IPS-NIHi7 (cell line): Measurements from ENCODE around the gene CENPW.

ENCODE experiments used
- DNase-seq: peaks from one replicate; pipeline ENCODE4 v3.0.0; 2012; ENCODE audit warnings: mixed read lengths; ENCODE audit errors: extremely low spot score

The CENPW gene

GRCh38 chr6:126339796-126340609 is at the start of gene CENPW:
Gene CENPW (plus strand): TSS chr6:126340115. CDS start chr6:126340274, 159 bp downstream.
- DNase-seq = peak; percentile 97

- DNase-seq = no peak
These were observed 45.9 kb upstream of the CENPW start for GRCh38 chr6:126293891-126294524.

GRCh38 chr6:126300126-126300525 is 39.8 kb upstream of the CENPW start:
- DNase-seq = no peak

DNA sequence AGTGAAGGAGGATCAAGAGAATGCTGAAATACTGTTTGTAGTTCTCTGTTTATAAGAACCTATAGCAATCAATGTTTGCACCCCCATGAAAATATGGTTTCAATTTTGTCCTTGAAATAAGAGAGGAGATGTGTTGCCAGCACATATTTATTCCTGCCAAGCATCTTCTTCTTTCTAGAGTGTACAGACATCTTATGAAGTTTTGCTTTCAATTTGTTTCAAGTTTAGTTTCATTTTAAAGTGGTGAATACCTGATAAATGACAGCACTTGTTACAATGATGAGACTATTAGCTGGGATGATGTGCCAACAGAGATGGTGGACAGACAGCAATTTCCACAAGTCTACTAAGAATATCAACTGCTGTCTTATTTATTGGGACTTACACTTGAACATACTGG is 39.2 kb upstream of the CENPW start:
- DNase-seq = no peak

DNA sequence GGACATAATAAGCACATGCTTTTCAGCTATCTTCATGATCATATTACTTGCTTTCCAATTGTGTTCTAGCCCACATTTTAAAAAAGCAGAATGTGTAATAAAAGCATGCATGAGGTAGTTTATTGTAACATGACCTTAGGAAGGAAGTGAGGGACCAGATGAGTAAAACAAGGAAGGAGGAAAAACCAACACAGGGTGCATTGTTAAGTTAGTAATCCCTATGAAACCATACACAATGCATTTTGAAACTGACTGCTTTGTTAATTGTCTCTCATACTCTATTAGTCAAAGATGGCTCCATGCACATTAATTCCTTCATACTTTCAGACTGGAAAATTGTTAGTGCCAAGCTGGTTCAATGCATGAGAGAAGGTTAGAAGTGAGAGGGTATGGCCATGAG is 37.7 kb upstream of the CENPW start:
- DNase-seq = no peak

DNA sequence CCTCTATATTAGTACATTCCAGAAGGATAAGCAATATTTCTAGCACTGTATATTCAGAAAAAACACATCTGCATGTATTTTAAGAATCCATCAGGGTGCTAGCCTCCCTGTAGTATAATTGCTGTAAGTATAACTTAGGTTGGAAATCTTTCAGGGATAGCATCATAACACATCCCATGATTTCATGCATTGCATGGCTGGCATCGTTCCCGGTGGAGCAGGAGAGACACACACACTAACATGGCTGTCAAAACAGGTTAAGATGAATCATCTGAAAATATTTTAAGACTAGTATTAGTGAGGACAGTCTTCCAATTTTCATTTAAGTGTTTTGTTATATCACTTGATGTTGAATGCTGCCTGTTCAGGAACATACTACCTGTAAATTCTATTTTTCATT is 32.1 kb upstream of the CENPW start:
- DNase-seq = no peak

- no peak for DNase-seq
These were observed 31.6 kb upstream of the CENPW start for GRCh38 chr6:126308362-126308761.

DNA sequence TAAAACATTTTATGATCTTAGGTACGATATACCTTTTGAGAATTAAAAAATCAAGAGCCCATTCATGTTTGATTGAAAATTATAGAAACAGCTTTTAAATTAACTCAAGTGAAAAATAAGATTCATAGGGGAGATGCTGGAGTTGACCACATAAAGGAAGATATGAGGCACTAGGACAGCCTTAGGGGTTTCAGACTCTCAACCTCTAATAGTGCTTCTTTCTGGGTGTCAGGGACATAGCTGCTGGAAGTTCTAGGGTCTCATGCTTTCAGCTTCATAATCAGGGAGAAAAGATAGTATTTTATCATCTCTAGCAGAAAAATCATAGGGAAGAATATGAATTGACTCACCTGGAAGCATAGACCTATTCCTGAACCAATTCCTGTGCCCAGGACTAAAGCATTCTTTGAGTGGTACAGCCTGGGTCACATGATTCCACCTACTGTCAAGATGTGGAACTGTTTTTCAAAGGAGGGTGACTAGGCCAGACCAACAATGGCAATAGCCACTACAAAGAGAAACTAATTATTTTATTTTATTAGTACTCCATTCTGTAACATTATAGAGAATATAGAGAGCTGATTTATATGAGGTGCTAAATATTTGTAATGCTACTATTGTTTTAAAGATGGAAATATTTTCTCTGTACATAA is 27.8 kb upstream of the CENPW start:
- DNase-seq = peak; percentile 60

GRCh38 chr6:126313941-126314340 is 26.0 kb upstream of the CENPW start:
- DNase-seq = no peak

GRCh38 chr6:126318797-126319196 is 21.1 kb upstream of the CENPW start:
- no peak for DNase-seq

DNA sequence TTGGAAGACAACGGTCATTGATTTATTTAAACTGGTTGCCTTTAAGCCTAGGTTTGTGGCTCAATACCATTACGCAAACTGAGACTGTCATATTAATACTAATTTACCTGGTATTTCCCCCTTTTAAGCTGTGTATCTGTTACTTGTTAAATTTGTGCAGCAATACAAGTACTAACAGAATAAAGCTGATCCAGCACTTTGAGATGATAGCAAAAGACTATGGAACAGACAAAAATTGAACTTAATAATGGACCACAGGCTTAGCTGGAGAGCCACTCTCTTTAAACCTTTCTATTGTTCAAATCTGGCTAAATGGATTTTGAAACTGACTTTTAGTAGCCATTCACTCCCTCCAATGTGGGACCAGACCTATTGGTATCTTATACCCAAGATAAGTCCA is 6.2 kb upstream of the CENPW start:
- no peak for DNase-seq

DNA sequence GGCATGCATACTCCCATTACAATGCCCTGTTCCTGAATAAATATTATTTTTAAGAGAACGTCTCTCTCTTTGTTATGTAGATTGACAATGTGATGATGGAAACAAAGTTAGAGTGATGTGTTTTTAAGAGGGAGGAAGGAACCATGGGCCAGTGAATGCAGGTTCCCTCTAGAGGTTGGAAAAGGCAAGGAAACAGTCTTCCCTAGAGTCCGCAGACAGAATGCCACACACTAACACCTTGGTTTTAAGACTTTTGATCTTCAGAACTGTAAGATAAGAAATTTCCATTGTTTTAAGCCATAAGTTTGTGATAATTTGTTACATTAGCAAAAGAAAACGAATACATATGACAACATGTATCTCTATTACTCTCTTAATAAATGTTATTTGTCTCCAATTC is 4.7 kb upstream of the CENPW start:
- DNase-seq = peak; percentile 21

DNA sequence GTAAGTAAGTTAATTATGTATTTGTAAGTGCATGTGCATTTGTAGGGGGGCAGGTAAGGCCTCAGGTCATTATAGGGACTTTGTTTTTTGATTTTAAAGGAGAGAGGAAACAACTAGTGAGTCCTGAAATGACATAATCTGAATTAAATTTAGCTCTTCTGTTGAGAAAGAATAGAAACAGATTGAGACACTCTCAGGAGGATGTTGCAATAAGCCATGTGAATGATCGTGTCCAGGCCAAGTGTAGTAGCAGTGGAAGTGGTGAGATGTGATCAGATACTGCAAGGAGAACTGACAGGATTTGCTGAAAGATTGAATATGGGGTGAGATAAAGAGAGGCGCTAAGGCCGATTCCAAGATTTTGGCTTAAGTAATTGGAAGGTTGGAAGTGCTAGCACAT is 2.6 kb upstream of the CENPW start:
- DNase-seq = no peak

GRCh38 chr6:126341126-126341525 is 1.2 kb downstream of the CENPW start:
- no peak for DNase-seq

- DNase-seq = no peak
These were observed 4.3 kb downstream of the CENPW start for GRCh38 chr6:126344181-126344580.

DNA sequence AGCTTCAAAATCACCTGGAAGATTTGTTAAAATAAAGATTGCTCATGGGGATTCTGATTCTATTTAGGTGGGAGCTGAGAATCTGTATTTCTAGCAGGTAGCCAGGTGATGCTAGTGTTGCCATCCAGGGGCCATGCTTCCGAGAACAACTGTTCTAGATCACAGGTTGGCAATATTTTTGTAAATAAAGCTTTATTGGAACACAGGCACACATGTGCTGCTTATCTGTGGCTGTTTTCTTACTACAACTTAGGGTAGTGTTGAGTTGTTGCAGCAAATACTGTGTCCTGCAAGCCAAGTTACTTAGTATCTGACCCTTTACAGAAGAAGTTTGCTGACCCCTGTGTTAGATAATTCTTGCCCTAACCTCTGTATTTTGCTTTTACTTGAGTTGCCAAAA is 12.0 kb downstream of the CENPW start:
- no peak for DNase-seq

- no peak for DNase-seq
These were observed 12.6 kb downstream of the CENPW start for GRCh38 chr6:126352514-126352913.

DNA sequence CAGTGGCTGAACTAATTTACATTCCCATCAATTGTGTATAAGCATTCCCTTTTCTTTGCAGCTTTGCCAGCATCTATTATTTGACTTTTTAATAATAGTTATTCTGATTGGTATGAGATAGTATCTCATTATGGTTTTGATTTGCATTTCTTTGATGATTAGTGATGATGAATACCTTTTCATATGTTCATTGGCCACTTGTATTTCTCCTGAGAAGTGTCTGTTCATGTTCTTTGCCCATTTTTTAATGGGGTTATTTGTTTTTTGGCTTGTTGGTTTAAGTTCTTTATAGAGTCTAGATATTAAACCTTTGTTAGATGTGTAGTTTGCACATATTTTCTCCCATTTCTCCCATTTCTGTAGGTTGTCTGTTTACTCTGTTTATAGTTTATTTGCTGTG is 16.6 kb downstream of the CENPW start:
- DNase-seq = no peak

DNA sequence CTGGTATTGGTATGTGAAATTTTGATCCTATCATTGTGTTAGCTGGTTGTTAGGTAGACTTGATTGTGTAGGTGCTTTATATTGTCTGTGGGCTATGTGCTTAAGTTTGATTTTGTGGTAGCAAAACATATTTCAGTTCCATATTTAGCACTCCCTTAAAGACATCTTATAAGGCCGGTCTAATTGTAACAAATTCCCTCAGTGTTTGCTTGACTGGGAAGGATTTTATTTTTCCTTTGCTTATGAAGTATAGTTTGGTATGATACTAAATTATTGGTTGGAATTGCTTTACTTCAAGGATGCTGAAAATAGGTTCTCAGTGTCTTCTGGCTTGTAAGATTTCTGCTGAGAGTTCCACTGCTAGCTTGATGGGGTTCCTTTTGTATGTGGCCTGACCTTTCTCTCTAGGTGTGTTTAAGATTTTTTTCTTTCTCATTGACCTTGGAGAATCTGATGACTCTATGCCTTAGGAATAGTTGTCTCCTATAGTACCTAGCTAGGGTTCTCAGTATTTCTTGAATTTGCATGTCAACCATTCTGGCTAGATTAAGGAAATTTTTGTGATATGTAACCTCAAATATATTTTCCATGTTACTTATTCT is 20.1 kb downstream of the CENPW start:
- no peak for DNase-seq

GRCh38 chr6:126361832-126362440 is 22.0 kb downstream of the CENPW start:
- no peak for DNase-seq

GRCh38 chr6:126367849-126368248 is 27.9 kb downstream of the CENPW start:
- no peak for DNase-seq

DNA sequence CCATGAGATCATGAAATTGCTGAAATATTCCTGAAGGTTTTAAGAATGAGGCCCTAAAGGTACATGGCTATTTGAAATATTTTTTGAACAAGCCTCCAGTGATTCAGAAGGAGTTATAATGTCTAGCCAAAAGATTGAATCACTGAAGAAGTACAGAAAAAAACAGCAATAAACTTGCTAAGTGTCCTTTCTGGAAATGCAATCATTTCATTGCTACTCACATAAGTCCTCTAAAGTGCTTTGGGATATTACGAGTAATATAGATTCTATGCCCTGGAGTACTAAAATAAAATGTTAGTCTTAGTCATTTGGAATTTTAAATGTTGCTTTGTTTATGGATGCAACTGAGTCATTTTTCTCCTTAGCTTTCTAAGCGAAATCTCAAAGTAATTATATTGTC is 32.7 kb downstream of the CENPW start:
- no peak for DNase-seq
